GM12891 (cell line): ENCODE measurements around the gene MAGI1.

Experiments used
- POLR2A ChIP-seq: IDR thresholded peaks from 2 replicates; pipeline ENCODE4 v1.6.1; 2011; ENCODE audit warnings: low read depth, low read length, control low read depth
- POLR2AphosphoS5 ChIP-seq: IDR thresholded peaks from 2 replicates; pipeline ENCODE4 v1.6.1; 2011; ENCODE audit warnings: low read depth, low read length, control low read depth

- TF ChIP-seq POLR2AphosphoS5 = no peak
- TF ChIP-seq POLR2A = no peak
These were observed 143.9 kb downstream of the MAGI1 start for GRCh38 chr3:65894679-65895453.
